Glomerular visceral epithelial cell (primary cell): ENCODE data around the gene AXIN1.

Experiments
- DNase-seq: peaks from one replicate; pipeline ENCODE4 v3.0.0-alpha.2; 2016; ENCODE audit errors: extremely low spot score

Gene AXIN1

DNA sequence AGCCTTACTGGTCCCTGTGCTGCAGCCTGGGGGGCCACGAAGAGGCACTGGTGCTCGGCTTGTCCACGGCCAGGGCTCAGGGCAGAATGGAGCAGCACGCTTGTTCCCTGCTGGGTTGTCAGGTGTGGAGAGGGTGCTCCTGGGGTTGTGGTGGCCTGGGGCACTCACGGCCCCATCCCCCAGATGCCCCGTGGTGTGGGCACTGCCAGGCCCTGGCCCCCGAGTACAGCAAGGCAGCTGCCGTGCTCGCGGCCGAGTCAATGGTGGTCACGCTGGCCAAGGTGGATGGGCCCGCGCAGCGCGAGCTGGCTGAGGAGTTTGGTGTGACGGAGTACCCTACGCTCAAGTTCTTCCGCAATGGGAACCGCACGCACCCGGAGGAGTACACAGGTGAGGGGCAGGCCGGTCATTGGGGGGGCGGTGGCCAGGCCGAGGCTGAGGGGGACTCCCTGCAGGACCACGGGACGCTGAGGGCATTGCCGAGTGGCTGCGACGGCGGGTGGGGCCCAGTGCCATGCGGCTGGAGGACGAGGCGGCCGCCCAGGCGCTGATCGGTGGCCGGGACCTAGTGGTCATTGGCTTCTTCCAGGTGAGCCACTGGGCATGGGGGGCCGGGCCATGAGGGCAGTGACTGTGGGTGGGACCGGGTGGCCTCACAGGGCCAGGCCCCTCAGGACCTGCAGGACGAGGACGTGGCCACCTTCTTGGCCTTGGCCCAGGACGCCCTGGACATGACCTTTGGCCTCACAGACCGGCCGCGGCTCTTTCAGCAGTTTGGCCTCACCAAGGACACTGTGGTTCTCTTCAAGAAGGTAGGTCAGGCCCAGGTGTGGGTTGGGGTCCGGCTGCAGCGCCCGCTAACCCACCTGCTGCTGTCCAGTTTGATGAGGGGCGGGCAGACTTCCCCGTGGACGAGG is 68.1 kb downstream of the AXIN1 start:
- no peak for DNase-seq

DNA sequence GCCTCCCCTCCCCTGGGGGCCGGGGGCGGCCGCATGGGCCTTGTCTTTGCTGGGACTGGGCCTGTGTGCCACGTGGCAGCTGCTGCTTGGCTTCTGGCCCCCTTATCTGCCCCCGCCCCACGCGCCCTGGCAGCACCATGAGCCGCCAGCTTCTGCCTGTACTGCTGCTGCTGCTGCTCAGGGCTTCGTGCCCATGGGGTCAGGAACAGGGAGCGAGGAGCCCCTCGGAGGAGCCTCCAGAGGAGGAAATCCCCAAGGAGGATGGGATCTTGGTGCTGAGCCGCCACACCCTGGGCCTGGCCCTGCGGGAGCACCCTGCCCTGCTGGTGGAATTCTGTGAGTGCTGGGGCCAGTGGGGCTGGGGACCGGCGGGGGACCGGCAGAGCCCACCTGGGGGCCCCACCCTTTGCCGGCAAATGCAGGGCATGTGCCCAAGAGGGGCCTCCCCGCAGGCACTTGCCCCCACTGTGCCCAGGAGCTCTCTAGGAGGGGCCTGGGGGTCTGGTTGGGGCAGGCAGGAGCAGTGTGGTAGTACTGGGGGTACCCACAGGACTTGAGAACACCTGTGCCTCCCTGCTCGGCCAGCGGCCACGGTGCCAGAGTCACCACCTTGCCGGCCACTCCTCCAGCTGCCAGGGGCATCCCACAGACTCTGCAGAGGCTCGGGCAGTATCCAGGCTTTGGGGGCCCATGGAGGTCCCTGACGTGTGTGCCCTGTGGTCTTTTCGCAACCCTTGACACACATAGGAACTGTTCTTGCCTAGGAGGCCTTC is 69.3 kb downstream of the AXIN1 start, which contains the start of gene PDIA2:
Gene PDIA2 (plus strand): TSS at position 132 of the 773 bp plus-strand sequence. CDS start 6 bp downstream, at position 138.
- no peak for DNase-seq

DNA sequence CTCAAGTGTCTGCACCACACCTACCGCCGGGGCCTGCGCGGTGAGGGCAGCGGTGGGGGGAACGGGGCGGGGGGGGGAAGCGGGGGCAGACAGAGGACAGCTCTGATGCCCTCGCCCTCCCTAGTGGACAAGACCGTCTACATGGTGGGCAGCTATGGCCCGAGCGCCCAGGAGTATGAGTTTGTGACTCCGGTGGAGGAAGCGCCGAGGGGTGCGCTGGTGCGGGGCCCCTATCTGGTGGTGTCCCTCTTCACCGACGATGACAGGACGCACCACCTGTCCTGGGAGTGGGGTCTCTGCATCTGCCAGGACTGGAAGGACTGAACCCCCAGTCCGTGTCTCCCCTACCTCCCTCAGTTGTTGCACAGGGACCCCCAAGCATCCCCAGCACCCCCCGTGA is 70.0 kb downstream of the AXIN1 start:
- DNase-seq, result no peak

DNA sequence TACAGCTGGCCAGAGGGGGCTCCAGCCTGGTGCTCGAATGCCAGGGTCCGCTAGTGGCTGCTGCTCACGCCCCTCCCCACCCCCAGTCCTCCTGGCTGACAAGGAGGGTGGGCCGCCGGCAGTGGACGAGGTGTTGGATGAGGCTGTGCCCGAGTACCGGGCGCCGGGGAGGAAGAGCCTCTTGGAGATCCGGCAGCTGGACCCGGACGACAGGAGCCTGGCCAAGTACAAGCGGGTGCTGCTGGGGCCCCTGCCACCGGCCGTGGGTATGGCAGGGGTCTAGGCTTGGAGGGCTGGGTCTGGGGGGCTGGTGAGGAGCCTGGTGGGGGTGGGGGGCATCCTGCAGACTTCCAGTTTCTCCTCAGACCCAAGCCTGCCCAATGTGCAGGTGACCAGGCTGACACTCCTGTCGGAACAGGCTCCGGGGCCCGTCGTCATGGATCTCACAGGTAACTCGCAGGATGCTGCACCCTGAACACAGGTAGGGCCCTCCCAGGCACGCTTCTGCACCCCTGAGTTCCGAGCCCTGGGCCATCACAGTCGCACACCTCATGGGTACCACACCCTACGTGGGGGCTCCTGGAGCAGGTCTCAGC is 70.8 kb downstream of the AXIN1 start:
- DNase-seq, result no peak

DNA sequence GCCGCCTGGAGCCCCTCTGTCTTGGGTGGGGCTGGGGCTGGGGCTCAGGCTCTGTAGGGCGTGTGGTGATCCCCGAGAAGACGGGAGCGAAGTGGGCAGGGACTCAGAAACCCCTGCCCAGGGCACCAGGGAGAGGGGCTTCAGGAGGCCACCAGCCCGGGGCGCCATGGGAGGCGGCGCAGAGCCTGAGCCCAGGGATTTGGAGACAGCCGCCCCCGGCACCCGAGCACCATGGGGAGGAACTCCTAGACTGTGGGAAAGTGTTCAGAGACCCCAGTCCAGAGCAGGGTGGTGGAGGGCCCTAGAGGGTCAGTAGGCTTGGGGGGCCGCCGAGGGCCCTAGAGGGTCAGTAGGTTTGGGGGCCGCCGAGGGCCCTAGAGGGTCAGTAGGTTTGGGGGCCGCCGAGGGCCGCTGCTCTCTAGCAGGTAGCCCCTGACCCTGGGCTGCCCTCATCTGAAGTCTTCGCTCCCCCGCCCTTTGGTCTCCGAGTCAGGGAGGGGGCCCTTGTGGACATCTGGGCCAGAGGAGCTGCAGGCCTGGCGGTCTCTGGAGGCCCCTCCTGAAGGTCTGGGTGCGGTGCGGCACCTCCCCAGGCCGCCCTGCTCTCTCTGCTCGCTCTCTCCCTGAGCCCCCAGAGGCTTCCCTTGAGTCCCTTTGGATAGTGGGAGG is 71.4 kb downstream of the AXIN1 start:
- DNase-seq, result no peak

DNA sequence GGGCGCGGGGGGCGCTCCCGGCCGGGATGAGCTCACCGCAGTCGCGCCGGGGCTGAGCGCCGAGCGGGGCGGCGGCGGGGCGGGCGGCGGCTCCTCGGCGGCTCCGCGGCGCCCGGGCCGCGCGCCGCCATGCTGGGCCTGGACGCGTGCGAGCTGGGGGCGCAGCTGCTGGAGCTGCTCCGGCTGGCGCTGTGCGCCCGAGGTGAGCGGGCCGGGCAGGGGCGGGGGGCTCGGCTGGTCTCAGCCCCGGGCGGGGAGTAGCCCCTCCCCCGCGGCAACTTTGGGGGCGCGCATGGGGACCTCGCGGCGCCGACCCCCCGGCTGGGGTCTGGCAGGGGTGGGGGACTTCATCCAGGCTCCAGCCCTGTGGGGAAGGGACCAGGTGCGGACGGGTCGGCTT is 72.0 kb downstream of the AXIN1 start, which contains the start of gene ARHGDIG:
Gene ARHGDIG (plus strand): TSS at position 40 of the 400 bp plus-strand sequence. CDS start 90 bp downstream, at position 130.
- DNase-seq, result no peak

DNA sequence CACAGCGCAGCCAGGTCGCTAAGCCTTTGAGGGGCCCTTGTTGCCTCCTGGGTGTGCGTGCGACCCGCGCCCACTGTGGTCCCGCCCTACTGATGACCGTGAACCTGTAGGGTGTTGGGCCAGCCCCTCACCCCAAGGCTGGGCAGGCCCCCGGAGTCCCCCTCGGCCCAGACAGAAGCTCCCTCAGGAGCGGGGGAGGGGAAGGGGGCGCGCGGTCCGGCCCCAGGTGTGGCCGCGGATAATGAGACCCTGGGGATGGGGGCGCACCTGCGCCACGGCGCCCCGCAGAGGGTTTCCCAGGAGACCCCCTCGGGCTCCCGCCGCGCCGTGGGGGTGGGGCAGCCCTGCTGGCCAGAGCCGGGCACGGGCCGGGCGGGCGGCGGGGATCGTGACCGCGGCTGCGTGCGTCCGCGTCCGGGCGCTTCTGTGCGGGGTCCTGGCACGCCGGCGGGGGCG is 72.5 kb downstream of the AXIN1 start:
- no peak for DNase-seq

DNA sequence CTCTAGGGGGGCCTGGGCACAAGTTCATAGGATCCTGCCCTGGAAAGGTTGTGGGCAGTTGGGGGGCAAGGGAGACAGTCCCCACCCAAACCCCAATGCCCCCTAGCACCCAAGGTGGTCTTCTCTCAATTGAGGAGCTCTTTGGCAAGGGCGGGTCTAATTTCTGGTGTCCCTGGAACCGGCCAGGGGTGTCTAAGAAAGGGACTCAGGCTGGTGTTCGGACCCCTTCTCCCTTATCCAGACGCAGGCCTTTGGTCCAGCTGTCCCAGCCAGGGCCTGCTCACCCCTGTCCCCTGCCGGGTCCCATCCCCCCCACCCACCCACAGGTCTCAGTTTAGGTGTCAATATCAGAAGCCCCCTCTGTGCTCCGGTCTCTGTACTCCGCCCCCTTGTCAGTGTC is 73.0 kb downstream of the AXIN1 start:
- DNase-seq, result no peak

DNA sequence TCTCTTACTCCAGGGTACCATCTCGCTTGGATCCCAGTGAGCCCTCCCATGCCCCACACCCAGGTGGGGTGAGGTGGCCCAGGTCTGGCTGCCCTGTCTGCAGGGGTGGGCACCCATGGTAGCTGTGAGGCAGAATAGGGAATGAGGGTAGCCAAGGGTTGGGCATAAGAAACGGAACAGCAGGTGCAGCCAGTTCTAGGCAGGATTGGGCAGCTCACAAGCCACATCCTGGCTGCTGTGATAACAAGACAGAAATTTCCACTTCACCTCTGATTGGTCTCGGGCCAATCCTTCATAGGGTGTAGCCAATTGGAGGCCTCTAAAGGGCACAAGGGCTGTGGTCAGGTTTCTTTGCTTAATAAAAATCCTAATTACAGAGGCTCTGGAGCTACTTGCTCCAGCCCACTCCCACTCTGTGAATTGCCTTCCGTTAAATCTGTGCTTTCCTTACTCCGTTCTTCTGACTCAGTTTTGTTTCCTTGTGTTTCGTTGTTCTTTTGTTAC is 73.6 kb downstream of the AXIN1 start:
- peak; percentile 31 for DNase-seq

DNA sequence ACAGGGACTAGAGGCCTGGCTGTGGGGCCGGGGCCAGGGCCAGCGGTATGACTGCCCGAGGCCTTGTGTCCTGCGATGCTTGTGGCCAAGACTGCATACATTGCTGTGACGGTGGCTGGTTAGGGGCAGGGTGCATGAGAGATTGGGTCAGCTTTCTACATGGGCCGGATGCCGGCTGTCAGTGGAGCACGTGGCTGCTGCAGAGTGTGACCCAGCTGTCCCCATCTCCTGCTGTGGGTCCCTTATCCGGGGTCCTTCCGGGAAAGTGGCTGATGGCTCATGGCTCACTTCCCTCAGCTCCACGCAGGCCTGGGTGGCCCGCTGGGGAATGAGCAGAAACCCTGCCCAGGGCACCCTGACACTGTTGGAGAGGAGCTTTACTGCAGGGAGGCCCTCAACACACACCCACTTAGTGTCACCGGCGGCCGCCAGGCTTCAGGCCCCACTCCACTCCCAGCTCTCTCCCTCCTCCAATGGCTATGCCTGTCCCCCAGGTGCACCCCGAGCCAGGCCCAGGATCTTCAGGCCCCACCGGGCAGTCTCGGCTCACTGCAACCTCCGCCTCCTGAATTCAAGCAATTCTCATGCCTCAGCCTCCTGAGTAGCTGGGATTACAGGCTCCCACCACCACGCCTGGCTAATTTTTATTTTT is 76.0 kb downstream of the AXIN1 start:
- DNase-seq, result no peak

DNA sequence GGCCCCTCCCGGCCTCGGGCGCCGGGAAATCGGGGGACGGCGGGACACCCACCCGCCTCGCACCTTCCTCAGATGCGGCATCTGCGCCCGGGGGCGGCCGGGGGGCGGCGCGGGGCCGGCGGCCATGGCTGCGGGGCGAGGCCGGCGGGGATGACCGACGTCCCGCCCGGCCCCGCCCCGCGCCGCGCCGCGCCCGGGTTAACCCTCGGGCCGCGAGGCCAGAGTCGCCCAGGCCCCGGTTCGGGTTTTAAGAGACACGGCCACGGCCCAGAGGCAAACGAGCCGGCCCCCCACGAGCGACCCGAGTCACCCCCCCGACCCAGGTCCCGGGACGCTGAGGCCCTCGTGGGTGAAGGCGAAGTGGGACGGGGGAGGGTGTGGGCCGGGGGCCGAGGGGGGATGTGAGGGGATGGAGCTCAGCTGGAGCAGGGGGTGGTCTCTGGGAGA is 76.7 kb downstream of the AXIN1 start, which contains the start of gene RGS11:
Gene RGS11 (minus strand): TSS at position 159 of the 447 bp plus-strand sequence. CDS start 33 bp downstream, at position 126.
- DNase-seq, result no peak

DNA sequence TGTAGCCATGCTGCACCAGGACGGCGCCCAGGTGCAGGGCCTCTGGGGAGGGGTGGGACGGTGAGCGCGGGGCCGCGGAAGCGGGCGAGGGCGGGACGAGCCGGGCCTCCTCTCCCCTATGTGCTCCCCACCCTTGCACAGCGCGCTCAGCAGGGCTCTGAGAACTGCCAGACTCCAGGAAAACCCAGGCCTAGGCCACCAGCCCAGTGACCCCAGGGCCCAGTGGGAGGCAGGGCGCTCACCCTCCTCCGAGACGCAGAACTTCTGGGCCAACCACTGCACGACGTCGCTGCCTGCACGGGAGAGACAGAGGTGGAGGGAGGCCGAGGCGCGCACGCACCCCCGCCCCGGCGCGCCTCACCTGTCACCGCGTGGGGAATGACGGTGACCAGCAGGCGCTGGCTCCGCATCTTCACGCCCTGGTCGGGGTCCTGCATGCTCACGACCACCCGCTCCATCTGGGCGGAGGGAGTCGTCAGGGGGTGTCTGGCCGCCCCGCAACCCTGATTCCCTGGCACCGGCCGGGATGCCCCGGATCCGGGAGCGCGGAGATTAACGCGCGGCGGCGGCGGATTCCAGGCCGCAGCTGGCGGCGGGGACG is 77.4 kb downstream of the AXIN1 start:
- no peak for DNase-seq

DNA sequence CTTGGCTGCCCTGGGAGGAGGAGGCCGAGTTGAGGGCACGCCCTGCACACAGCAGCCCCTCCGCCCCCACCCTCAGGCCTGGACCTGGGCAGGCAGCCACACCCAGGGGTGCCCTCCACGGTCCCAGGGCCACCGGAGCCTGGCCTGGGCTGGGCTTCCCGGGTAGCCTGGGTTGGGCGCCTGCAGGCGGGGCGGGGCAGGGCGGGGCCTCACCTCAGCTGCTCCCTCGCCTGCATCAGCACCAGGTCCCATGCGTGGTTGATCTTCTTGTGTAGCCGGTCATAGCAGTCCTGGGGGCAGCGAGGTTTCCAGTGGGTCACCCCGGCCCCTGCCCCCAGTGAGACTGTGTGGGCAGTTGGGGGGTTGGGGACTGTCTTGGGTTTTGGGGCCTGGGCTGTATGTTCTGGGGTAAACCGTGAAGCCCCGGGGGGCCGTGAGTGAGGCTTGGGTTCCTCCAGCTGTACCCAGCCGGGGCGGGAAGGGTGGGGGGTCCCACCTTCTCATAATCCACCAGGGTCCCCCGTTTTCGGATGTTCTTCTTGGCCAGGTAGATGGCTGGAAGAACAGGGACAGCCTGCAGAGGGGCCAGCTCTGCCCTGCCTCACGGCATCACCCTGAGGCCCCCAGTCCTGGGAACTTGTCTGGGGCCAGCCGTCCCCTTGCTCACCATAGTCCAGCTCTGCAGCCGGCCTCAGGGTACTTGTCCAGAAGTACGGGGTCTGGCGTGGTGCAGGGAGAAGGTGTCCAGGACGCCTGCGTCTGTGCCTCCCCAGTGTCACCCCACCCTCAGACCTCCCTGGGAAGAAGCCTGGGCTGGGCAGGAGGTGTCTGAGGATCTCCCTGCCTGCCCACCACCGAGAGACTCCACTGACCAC is 78.7 kb downstream of the AXIN1 start:
- no peak for DNase-seq

DNA sequence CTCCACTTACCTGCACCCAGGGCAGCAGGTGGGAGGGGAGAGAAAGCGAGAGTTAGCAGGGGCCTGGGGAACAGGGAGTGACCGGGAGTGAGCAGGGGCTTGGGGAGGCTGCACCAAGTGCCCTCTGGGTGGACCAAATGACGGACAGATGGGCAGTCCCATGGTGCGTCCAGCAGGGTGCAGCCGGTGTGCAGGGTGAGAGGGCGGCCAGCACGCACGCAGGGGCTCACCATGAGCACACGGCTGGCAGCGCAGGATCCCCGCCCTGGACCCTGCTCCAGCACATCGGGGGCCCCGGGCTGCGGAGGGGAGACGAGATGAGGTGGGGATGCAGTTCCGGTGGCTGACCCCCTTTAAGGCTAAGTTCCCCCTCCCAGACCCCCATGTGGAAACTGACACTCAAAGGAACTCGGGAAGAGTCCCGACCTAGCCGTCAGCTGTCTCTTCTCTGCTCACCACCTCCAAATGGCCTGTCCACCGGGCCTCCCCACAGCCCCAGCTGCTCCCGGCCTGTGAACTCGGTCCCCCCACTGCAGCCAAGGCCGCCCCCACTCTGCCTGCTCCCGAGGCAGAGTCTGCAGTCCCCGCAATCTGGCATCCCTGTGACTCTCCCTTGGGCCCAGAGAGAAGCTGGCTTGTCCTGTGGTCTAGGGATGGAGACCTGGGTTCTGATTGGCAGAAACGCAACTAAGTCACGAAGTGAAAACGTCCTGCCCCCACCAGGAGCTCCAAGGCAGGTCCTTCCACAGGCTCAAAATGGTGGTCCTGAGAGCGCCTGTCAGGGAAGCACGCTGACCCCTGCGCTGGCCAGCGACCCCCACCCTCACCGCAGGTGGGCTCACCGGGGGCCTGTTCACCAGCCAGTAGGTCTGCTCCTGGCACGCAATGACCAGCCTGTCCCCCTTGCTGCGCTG is 79.6 kb downstream of the AXIN1 start:
- peak; percentile 43 for DNase-seq

DNA sequence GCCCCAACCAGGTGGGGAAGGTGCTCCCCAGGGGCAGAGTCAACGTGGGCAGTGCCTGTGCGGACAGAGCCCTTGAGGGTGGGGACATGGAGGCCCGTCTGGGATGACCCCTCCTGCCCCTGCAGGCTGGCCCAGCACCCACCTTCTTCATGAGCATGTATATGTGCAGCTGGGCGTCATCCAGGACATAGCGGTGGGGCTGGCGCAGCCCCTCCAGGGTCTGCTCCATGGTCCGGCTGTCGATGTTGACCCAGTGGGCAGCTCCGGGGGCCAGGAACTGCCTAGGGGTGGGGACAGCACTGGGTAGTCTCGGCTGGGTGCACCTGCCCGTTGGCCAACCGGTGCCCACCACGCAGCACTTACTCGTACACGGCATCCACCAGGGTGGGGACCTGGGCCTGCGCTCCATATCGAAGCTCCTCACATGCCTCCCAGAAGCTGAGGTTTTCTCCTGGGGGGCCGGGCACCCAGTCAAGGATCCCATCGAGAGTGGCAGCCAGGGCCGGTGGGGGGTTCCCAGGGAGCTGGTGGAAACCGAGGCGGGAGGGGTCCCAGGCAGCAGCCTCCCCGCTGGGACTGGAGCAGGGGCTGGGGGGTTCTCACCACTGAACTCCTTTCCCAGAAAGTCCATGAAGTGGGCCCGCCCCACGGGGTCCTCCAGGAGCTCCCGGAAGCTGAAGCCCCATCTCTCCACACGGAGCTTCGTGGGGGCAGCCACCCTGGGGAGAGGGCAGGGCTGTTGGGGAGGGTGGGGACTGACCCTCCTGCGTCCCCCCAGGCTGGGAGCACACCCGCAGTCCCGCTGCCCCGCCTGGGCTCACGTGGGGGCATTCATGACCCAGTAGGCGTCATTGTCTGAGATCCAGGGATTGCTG is 81.9 kb downstream of the AXIN1 start:
- DNase-seq, result no peak

DNA sequence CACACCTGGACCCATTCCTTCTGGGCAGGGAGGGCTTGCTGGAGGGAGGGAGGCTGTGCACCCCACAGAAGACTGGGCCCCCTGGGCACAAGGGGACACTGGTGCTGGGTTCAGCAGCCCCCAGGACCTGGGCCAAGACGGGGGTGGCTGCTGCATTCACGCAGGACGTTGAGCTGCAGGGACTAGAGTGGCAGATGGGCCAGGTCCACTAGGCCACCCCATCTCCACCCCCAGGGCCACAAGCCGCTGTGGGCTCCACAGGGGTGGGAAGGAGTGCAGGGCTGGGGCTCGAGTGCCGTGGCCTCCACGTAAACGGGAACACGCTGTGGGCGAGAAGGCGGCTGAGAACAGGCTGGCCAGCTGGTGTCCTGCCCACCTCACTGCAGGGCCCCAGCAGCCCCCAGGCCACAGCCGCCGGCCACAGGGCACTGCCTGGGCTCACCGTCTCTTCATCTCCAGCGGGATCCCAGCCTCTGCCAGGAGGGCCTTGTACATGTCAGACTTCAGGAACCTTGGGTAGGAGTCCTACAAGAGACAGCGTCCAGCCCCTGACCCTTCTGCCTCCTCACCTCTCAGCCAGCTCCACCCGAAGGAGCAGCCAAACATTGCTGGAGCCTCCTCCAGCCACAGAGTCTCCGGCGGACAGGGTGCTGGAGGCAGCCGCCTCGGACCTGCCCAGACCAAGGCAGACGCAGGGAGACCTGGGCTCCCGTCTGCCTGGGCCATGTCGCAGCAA is 83.3 kb downstream of the AXIN1 start:
- no peak for DNase-seq
